SH-SY5Y (cell line): ENCODE results near the gene C2CD3.

Experiments
- GATA2 ChIP-seq: IDR thresholded peaks from 2 replicates; pipeline ENCODE4 v1.6.1; 2011; ENCODE audit warnings: mild to moderate bottlenecking, low read depth, low read length
- GATA3 ChIP-seq: IDR thresholded peaks from 2 replicates; pipeline ENCODE4 v1.6.1; 2011; ENCODE audit warnings: low read depth, mild to moderate bottlenecking, low read length, moderate library complexity

GRCh38 chr11:73969991-73970800 lies 200.6 kb downstream of the C2CD3 start:
- no peak for TF ChIP-seq GATA2
- TF ChIP-seq GATA3: no peak
